ACC112 (cell line): ENCODE measurements around the gene NEMF.
A peak's percentile ranks its signal among the peaks of the same experiment; 100 is the strongest.
"Not testable (repeated sequence)": the region's sequence is repeated elsewhere in the genome, so short reads cannot be mapped to it uniquely, and the experiment has no call there.

Experiments
- H2AFZ ChIP-seq: fragments of 200-600 bp; sonication (generic); one replicate; pipeline ENCODE4 v1.6.0; 2017; ENCODE audit warnings: antibody characterized with exemption, low read length; ENCODE audit not compliant: unreplicated experiment
- H3K27ac ChIP-seq: fragments of 200-600 bp; sonication (generic); 2 replicates; pipeline ENCODE4 v1.5.1; 2014; ENCODE audit warnings: low read depth, mild to moderate bottlenecking, antibody characterized with exemption, low read length, moderate library complexity
- H3K27me3 ChIP-seq: fragments of 200-600 bp; sonication (generic); 2 replicates; pipeline ENCODE4 v1.6.1; 2014; ENCODE audit warnings: mild to moderate bottlenecking, antibody characterized with exemption, low read length, moderate library complexity, mixed read lengths; ENCODE audit not compliant: insufficient read depth
- H3K36me3 ChIP-seq: fragments of 200-600 bp; sonication (generic); 2 replicates; pipeline ENCODE4 v1.6.1; 2016; ENCODE audit warnings: mild to moderate bottlenecking, antibody characterized with exemption, low read length, moderate library complexity, mixed read lengths; ENCODE audit not compliant: insufficient read depth
- H3K4me1 ChIP-seq: fragments of 200-600 bp; sonication (generic); one replicate; pipeline ENCODE4 v1.6.1; 2016; ENCODE audit warnings: low read length, mixed read lengths; ENCODE audit not compliant: insufficient read depth, unreplicated experiment, control insufficient read depth
- H3K4me3 ChIP-seq: fragments of 200-600 bp; sonication (generic); 2 replicates; pipeline ENCODE4 v1.5.1; 2014; ENCODE audit warnings: mild to moderate bottlenecking, low read depth, low read length
- H3K79me2 ChIP-seq: fragments of 200-600 bp; sonication (generic); one replicate; pipeline ENCODE4 v1.6.0; 2016; ENCODE audit warnings: low read length; ENCODE audit not compliant: control insufficient read depth, unreplicated experiment, insufficient read depth

The NEMF gene, protein sequence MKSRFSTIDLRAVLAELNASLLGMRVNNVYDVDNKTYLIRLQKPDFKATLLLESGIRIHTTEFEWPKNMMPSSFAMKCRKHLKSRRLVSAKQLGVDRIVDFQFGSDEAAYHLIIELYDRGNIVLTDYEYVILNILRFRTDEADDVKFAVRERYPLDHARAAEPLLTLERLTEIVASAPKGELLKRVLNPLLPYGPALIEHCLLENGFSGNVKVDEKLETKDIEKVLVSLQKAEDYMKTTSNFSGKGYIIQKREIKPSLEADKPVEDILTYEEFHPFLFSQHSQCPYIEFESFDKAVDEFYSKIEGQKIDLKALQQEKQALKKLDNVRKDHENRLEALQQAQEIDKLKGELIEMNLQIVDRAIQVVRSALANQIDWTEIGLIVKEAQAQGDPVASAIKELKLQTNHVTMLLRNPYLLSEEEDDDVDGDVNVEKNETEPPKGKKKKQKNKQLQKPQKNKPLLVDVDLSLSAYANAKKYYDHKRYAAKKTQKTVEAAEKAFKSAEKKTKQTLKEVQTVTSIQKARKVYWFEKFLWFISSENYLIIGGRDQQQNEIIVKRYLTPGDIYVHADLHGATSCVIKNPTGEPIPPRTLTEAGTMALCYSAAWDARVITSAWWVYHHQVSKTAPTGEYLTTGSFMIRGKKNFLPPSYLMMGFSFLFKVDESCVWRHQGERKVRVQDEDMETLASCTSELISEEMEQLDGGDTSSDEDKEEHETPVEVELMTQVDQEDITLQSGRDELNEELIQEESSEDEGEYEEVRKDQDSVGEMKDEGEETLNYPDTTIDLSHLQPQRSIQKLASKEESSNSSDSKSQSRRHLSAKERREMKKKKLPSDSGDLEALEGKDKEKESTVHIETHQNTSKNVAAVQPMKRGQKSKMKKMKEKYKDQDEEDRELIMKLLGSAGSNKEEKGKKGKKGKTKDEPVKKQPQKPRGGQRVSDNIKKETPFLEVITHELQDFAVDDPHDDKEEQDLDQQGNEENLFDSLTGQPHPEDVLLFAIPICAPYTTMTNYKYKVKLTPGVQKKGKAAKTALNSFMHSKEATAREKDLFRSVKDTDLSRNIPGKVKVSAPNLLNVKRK

DNA sequence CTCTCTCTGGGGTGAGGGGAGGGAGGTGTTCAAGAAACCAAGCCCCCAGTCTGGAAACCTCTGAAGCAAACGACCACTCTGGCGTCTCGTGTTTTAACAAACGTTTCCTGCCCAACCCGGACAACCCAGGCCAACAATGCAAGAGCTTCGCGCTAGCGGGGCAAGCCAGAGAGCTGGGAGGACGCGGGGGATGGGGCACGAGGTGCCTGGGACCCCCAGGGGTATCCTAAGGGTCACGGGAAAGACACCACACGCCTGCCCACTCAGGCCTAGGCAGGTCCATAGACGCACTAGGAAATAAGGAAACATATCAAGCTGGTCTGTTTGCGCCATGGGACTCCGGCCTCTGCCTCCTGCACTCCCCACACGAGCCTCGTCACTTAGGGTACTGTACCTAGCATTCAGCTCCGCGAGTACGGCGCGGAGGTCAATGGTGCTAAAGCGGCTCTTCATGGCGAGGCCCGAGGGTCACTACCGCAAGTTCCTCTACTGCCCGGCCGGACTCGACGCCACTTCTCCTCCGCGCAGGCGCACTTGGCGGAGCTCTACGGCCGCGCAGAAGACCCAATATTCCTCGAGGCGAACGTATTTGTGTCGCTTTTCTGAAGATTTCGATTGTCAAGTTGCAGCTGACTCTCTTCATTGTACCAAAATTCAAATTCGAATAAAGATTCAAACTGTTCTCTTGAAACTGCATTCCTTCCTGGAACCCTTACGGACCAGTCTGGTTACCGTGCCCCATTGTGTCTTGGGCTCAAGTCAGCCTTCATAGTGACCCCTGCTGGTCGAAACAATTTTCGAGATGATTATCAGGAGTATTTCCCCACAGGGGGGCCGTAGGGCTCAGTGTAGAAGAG, at the start of gene NEMF:
TSS of gene NEMF (minus strand) at position 488 of the 857 bp plus-strand sequence. CDS start at position 453, 35 bp downstream.
- H2AFZ ChIP-seq = peak within 1 kb of the TSS; percentile 96
- H3K27ac ChIP-seq = peak within 1 kb of the TSS; percentile 71
- H3K4me1 ChIP-seq = peaks cover 11% of the 10 kb centered on the region
- H3K4me3 ChIP-seq = peak within 1 kb of the TSS; percentile 87
- peaks cover 11% of the 10 kb centered on the region; the same call in 1 of the 2 replicates for H3K36me3 ChIP-seq
- peaks cover 37% of the 10 kb centered on the region for H3K79me2 ChIP-seq
- H3K27me3 ChIP-seq = no peaks in the 10 kb centered on the region

DNA sequence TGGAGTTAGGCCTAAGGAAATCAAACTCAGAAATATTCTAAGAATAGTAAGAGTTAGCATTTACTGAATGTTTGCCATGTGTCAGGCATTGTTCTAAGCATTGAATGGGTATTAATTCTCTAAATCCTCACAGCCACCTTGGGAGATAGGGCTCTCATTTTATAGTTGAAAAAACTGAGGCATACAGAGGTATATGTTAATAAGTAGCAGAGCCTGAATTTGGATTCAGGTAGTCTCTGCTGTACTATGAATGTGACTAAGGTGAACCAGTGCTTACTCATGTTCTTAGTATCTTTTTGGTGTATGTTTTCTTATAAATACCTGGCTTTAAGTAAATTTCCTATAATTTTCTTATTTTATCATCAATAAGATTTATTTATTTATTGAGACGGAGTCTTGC, 48.4 kb upstream of the NEMF start:
- no peak overlapping the region for H3K27ac ChIP-seq
- peaks cover 27% of the 10 kb centered on the region for H3K79me2 ChIP-seq
- H3K4me1 ChIP-seq = peaks cover 19% of the 10 kb centered on the region
- no peak overlapping the region for H3K4me3 ChIP-seq
- H2AFZ ChIP-seq = no peak overlapping the region
- peaks cover 7% of the 10 kb centered on the region; the same call in 1 of the 2 replicates for H3K36me3 ChIP-seq
- H3K27me3 ChIP-seq = no peaks in the 10 kb centered on the region

DNA sequence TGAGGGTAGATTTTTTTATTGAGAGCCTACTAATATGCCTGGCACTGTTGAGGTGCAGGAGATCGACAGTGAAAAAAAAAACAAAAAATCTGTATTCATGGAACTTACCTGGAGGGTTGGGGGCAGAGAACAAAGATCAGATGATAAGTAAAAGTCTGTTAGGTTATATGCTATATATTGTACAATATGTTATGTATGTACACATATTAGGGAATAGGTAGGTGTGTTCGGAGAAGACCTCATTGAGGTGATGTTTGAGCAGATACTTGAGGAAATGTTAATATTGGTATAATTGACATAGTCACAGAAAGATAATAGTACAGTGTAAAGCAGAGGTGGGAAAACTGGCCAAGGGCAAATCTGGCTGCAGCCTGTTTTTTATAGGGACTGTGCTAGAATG, 45.9 kb upstream of the NEMF start:
- no peaks in the 10 kb centered on the region for H3K27me3 ChIP-seq
- peak overlapping the region; percentile 97 for H3K4me3 ChIP-seq
- no peak overlapping the region for H2AFZ ChIP-seq

DNA sequence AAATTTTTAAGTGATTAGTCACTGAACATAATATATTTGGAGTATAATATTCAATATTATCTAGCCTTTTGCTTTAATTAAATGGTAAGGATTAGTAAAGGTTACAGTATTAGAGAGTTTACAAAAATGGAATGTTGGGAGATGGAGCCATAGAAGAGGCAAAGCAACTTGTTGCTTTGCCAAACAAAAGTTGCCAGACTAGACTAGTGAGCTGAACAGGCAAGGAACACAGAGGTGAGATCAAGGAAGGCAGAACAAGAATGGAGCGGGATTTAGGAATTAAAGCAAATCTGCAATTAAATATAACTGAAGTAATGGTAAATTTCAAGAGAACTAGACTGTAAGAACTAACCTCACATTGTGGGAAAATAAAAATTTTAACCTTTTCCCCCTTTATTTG, 45.4 kb upstream of the NEMF start:
- peak overlapping the region; percentile 97 for H3K4me3 ChIP-seq
- no peaks in the 10 kb centered on the region for H3K27me3 ChIP-seq
- H3K27ac ChIP-seq = peak overlapping the region; percentile 97
- peaks cover 31% of the 10 kb centered on the region for H3K36me3 ChIP-seq
- peaks cover 19% of the 10 kb centered on the region for H3K4me1 ChIP-seq
- peaks cover 58% of the 10 kb centered on the region for H3K79me2 ChIP-seq
- no peak overlapping the region for H2AFZ ChIP-seq

More for the DNA sequence above, 45.9 kb upstream of the NEMF start:
- Histone ChIP-seq H3K79me2 (peaks cover 52% of the 10 kb centered on the region), H3K27ac (peak overlapping the region; percentile 97), H3K4me1 (peaks cover 19% of the 10 kb centered on the region), H3K36me3 (peaks cover 31% of the 10 kb centered on the region)

DNA sequence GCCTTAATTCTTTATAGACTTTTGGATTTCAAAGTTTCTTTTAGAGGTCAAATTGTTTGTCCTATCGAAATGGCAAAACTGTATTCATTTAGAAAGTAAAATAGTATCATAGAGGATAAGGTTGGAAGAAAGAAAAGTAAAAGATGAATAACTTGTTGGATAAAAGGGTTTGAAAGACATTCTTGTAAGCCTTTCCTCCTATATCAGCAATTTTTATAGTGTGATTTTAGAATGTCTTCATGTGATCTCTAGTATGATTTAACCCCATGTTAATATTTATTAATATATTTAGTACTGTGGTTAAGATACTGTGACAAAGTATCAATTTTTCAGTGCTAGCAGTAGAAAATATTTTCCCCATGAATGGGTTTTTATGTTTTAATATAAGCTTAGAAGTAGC, 44.8 kb upstream of the NEMF start:
- Histone ChIP-seq H3K36me3 (peaks cover 31% of the 10 kb centered on the region), H2AFZ (no peak overlapping the region), H3K27ac (peak overlapping the region; percentile 97), H3K4me3 (peak overlapping the region; percentile 97), H3K4me1 (peaks cover 19% of the 10 kb centered on the region), H3K27me3 (no peaks in the 10 kb centered on the region), H3K79me2 (peaks cover 58% of the 10 kb centered on the region)

DNA sequence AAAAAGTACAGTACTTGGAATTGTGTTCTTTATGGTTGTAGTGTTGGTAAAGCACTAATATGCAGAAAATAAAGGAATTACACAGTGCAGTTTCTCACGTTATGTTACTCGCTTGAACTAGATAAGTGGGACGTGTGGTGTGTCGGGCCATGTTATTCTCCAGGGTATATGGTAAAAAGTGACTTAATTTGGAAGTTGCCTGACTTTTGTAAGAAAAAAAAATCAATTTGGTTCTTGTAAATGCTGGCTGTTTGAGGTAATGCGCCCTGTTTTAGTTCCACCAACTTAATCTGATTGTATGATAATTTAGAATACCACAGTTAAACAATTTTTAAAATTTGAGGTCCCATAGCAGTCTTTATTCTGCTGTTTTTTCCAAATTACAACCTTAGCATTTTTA, 44.4 kb upstream of the NEMF start:
- H3K79me2 ChIP-seq = peaks cover 58% of the 10 kb centered on the region
- peaks cover 31% of the 10 kb centered on the region for H3K36me3 ChIP-seq
- H3K4me3 ChIP-seq = peak overlapping the region; percentile 97
- no peak overlapping the region for H2AFZ ChIP-seq
- peaks cover 20% of the 10 kb centered on the region for H3K4me1 ChIP-seq
- peak overlapping the region; percentile 97 for H3K27ac ChIP-seq
- no peaks in the 10 kb centered on the region for H3K27me3 ChIP-seq

DNA sequence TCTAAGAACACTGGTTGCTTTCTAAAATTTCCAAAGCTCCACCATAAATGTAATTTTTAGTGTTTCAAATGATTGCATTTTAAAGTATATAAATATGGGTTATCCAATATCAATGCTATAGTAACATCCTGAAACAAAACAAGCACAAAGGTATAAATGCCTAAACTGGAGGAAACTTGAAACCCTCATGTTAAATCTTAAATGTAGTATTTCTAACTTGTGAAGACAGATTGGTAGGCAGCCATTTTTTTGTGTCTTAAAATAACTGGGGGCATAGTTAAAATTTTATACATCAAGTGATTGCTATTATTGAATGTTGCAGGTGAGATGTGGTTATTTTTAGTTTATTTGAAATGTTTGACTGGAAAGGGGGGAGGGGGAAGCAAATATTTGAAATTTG, 43.7 kb upstream of the NEMF start:
- Histone ChIP-seq H3K4me3 (peak overlapping the region; percentile 97), H3K27ac (peak overlapping the region; percentile 97), H3K36me3 (peaks cover 31% of the 10 kb centered on the region), H3K79me2 (peaks cover 58% of the 10 kb centered on the region), H3K4me1 (peaks cover 25% of the 10 kb centered on the region)
- H2AFZ ChIP-seq, H3K27me3 ChIP-seq: not testable (repeated sequence)

DNA sequence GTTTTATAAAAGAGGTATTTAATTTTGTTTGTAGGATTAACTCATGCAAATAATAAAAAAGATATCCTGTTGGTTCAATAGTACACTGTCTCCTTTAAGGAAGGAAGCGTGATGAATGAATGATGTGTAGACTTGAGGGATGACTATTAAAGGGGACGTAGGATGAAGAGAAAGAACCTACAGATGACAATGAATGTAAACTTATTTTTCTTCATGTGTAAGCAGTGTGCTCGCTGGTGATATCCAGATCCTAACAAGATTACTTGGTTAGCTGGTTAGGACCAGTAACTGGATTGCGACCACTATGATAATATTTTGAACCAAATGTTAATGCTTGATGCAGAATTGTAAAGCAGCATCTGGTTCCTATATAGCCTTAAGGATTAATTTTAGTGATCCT, 42.9 kb upstream of the NEMF start:
- peaks cover 31% of the 10 kb centered on the region for H3K36me3 ChIP-seq
- peak overlapping the region; percentile 97 for H3K27ac ChIP-seq
- H3K4me1 ChIP-seq = peaks cover 25% of the 10 kb centered on the region
- peak overlapping the region; percentile 97 for H3K4me3 ChIP-seq
- no peak overlapping the region for H2AFZ ChIP-seq
- no peaks in the 10 kb centered on the region for H3K27me3 ChIP-seq
- peaks cover 64% of the 10 kb centered on the region for H3K79me2 ChIP-seq

DNA sequence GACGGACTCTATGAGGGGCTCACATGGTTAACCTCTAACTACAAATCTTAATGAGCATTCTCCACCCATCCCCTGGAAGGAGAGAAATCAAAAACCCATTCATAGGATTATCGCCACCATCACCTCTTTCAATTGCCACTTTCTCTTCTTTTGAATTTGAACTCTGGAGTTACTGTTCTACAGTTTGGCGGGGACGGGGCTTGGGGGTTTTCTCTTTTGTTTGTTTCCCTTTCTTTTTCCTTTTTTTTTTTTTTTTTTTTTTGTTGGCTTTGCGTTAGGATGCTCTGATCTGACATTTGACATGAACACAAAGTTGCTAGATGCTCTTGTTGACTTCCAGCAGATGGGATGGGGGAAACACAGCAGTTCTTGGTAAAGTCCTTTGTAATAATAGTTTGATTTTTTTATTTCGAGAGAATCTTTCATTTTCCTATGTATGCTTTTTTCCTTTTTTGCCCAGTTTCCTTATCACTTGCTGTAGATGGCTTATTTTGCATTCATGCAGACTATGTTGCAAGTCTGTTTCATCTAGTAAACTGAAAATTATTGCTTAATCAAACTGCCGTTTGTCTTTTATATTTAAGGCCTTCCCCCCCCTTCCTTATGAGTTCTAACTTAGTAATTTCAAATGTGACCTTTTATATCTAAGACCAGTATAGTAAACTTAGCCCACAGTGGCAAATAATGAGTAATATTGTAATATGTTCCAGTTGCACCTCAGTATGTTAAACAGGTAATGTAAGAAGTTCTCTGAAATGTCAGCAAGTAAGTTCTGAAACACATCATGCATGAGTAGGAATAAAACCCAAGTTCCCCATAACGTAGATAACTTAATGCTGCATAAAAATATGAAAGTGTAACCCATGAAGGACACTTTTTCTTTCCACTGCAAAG, 41.9 kb upstream of the NEMF start:
- Histone ChIP-seq H3K36me3 (peaks cover 31% of the 10 kb centered on the region), H3K4me1 (peaks cover 25% of the 10 kb centered on the region)
- not testable (repeated sequence) for H2AFZ ChIP-seq

More for the DNA sequence above, 41.9 kb upstream of the NEMF start:
- peak overlapping the region; percentile 97 for H3K27ac ChIP-seq
- H3K27me3 ChIP-seq = not testable (repeated sequence)
- peak overlapping the region; percentile 97 for H3K4me3 ChIP-seq
- peaks cover 64% of the 10 kb centered on the region for H3K79me2 ChIP-seq
